D721Med (cell line): ENCODE measurements around the gene NECTIN1.

Source experiments
- DNase-seq: peaks from one replicate; pipeline ENCODE4 v3.0.0; 2011; ENCODE audit warnings: low spot score; ENCODE audit not compliant: insufficient read length
- FAIRE-seq: peaks from 2 replicates; lab custom pipeline; 2011; peaks lifted over from hg19 to GRCh38; lab: Jason Lieb, UNC
- TF ChIP-seq, protein P1 (sequence below): IDR thresholded peaks from 2 replicates; pipeline ENCODE4 v1.5.1; 2012; ENCODE audit warnings: mild to moderate bottlenecking, control low read depth; ENCODE audit not compliant: insufficient read depth; ENCODE audit errors: missing control alignments

Gene NECTIN1

GRCh38 chr11:119679346-119679745 lies 49.7 kb downstream of the NECTIN1 start:
- no peak for FAIRE-seq
- no peak for DNase-seq
- TF ChIP-seq, protein P1, sequence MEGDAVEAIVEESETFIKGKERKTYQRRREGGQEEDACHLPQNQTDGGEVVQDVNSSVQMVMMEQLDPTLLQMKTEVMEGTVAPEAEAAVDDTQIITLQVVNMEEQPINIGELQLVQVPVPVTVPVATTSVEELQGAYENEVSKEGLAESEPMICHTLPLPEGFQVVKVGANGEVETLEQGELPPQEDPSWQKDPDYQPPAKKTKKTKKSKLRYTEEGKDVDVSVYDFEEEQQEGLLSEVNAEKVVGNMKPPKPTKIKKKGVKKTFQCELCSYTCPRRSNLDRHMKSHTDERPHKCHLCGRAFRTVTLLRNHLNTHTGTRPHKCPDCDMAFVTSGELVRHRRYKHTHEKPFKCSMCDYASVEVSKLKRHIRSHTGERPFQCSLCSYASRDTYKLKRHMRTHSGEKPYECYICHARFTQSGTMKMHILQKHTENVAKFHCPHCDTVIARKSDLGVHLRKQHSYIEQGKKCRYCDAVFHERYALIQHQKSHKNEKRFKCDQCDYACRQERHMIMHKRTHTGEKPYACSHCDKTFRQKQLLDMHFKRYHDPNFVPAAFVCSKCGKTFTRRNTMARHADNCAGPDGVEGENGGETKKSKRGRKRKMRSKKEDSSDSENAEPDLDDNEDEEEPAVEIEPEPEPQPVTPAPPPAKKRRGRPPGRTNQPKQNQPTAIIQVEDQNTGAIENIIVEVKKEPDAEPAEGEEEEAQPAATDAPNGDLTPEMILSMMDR = no peak

- TF ChIP-seq, protein P1 = no peak
- DNase-seq = no peak
- FAIRE-seq = no peak
Measured at GRCh38 chr11:119678351-119678750, 50.6 kb downstream of the NECTIN1 start.

- no peak for DNase-seq
Measured at GRCh38 chr11:119677840-119678239, 51.2 kb downstream of the NECTIN1 start.

DNA sequence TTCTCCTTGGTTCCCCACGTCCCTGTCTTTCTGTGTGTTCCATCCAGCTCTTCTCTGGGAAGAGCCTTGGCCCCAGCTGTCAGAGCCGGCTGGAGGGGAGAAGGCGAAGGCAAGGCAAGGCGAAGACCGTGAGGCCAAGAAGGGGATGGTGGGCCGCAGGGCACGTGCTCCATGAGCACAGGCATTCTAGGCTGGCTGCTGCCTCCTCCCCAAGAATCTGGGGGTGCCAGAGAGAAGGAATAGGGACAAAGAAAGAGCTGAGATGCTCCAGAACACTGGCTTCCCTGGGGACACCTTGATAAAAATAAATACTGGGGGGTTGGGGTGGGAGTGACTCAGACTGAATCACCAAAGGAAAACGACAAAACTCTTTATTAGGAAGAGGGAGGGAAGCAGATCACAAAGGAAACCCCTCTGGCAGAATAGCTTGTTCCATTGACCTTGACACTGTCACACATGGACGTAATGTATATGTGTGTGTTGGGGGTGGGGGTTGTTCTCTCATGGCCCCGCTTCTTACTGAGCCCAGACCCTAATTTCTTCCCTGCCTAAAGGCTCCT lies 52.5 kb downstream of the NECTIN1 start:
- TF ChIP-seq, protein P1 = no peak
- FAIRE-seq (no peak), DNase-seq (no peak)

More at GRCh38 chr11:119677840-119678239, 51.2 kb downstream of the NECTIN1 start:
- TF ChIP-seq, protein P1 = no peak
- no peak for FAIRE-seq

GRCh38 chr11:119673759-119674336 lies 55.2 kb downstream of the NECTIN1 start:
- TF ChIP-seq, protein P1 = peak; percentile 29
- DNase-seq = no peak
- no peak for FAIRE-seq

DNA sequence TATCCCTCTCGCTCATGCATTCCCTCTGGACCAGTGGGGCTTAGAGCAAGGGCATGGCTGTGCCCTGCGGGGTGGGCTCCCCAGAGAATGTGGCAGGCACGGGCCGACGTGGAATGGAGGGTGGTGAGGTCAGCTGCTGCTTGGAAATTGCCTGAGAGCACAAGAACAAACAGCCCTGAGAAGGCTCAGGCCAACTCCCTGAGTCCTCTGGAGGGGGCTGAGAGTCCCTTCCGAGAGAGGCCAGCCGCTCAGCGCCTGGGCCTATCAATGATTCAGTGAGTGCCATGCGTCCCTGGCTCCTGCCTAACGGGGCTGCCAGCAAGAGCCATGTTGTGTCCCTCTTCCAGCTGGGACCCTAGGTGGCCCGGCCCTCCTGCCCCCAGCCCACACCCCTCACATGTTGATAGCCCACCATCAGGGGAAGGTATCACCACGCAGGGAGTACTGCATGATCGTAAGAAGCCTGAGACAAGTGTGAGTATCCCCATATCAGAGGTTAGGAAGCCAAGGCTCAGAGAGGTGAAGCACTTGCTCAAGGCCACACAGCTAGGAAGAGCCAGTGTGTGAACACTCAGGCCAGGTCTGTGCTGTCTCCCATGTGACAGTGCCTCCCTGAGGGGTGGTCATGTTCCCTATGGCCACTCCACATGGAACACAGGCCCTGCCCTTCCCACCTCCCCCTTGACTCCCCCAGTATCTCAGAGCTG lies 55.8 kb downstream of the NECTIN1 start:
- no peak for DNase-seq
- FAIRE-seq = no peak

More for the DNA sequence above, 55.8 kb downstream of the NECTIN1 start:
- TF ChIP-seq, protein P1 = no peak
